Measurements from ENCODE around the gene RNU6-1. TPM values are rescaled to one million over a fixed set of nuclear protein-coding genes. Genes with fewer than 3 reads are reported as not detected.

Gene RNU6-1
- total RNA-seq, 4 donors from 2014 or later, result not detected

- intact Hi-C loops (cut with DNase I; ENCODE audit: low total_unique reads), result no loop called here
- 96 to 97% methylated on average over 1 of the region's 1 CpG for WGBS, 2 donors
Measured at GRCh38 chr15:67849538-67849937, 9.7 kb upstream of the RNU6-1 start.

GRCh38 chr15:67845974-67846373, 6.1 kb upstream of the RNU6-1 start:
- H3K4me3 ChIP-seq (ENCODE audit: low read depth, poor library complexity, severe bottlenecking), result no peak overlapping the region
- 88 to 91% methylated on average over 5 of the region's 5 CpGs for whole genome bisulfite sequencing, 2 donors
- peak in 1 of 2 donors; percentile 68 for DNase-seq (ENCODE audit: low spot score in 2 of 2)
- intact Hi-C loops (cut with DNase I; ENCODE audit: low total_unique reads), result no loop called here
- TF ChIP-seq POLR2A (IDR thresholded peaks at IDR 0.05) (no peak), CTCF (IDR thresholded peaks at IDR 0.05) (no peak)

More at GRCh38 chr15:67849538-67849937, 9.7 kb upstream of the RNU6-1 start:
- DNase-seq (ENCODE audit: low spot score in 2 of 2), result no peak
- H3K4me3 ChIP-seq (ENCODE audit: low read depth, poor library complexity, severe bottlenecking), result no peak overlapping the region
- TF ChIP-seq POLR2A (IDR thresholded peaks at IDR 0.05) (no peak), CTCF (IDR thresholded peaks at IDR 0.05) (no peak)

GRCh38 chr15:67843571-67844387, 3.9 kb upstream of the RNU6-1 start:
- intact Hi-C loops (cut with DNase I; ENCODE audit: low total_unique reads), result no loop called here
- no peak for DNase-seq (ENCODE audit: low spot score in 2 of 2)
- H3K4me3 ChIP-seq (ENCODE audit: low read depth, poor library complexity, severe bottlenecking), result no peak overlapping the region
- 79 to 84% methylated on average over 7 of the region's 7 CpGs for WGBS, 2 donors
- no peak for TF ChIP-seq POLR2A (IDR thresholded peaks at IDR 0.05)

GRCh38 chr15:67843092-67843501, 3.3 kb upstream of the RNU6-1 start:
- DNase-seq (ENCODE audit: low spot score in 2 of 2), result no peak
- intact Hi-C loops (cut with DNase I; ENCODE audit: low total_unique reads), result no loop called here
- 78 to 87% methylated on average over 7 of the region's 7 CpGs for WGBS, 2 donors
- no peak overlapping the region for H3K4me3 ChIP-seq (ENCODE audit: low read depth, poor library complexity, severe bottlenecking)
- TF ChIP-seq POLR2A (IDR thresholded peaks at IDR 0.05), result no peak
- TF ChIP-seq CTCF (IDR thresholded peaks at IDR 0.05), result no peak

GRCh38 chr15:67841513-67841762, 1.6 kb upstream of the RNU6-1 start:
- no peak overlapping the region for H3K4me3 ChIP-seq (ENCODE audit: low read depth, poor library complexity, severe bottlenecking)
- TF ChIP-seq CTCF (IDR thresholded peaks at IDR 0.05), result no peak
- TF ChIP-seq POLR2A (IDR thresholded peaks at IDR 0.05), result no peak
- 18 to 26% methylated on average over 4 of the region's 4 CpGs for WGBS, 2 donors
- DNase-seq (ENCODE audit: low spot score in 2 of 2), result no peak
- intact Hi-C loops (cut with DNase I; ENCODE audit: low total_unique reads), result no loop called here

- no peak for TF ChIP-seq CTCF (IDR thresholded peaks at IDR 0.05)
- no peak for TF ChIP-seq POLR2A (IDR thresholded peaks at IDR 0.05)
- intact Hi-C loops (cut with DNase I; ENCODE audit: low total_unique reads), result no loop called here
- WGBS, 2 donors, result 4 to 11% methylated on average over 17 of the region's 17 CpGs
- H3K4me3 ChIP-seq (ENCODE audit: low read depth, poor library complexity, severe bottlenecking), result peak overlapping the region; percentile 85
- no peak for DNase-seq (ENCODE audit: low spot score in 2 of 2)
Measured at GRCh38 chr15:67840749-67841512, 1.1 kb upstream of the RNU6-1 start.
